Retinal pigment epithelial cell (primary cell): Measurements from ENCODE around the gene GNAO1.

Source experiments
- DNase-seq: peaks from one replicate; pipeline ENCODE4 v3.0.0-alpha.2; 2010; ENCODE audit warnings: low read depth
- H3K4me3 ChIP-seq: 2 replicates; pipeline ENCODE4 v1.5.1; 2011; ENCODE audit warnings: mild to moderate bottlenecking, low read length, control low read depth, moderate library complexity
- TF ChIP-seq, protein P1 (sequence below): conservative IDR thresholded peaks from 2 replicates; pipeline ENCODE4 v1.5.1; 2011; ENCODE audit warnings: low read depth, low read length, control low read depth, inconsistent platforms

GNAO1 gene

DNA sequence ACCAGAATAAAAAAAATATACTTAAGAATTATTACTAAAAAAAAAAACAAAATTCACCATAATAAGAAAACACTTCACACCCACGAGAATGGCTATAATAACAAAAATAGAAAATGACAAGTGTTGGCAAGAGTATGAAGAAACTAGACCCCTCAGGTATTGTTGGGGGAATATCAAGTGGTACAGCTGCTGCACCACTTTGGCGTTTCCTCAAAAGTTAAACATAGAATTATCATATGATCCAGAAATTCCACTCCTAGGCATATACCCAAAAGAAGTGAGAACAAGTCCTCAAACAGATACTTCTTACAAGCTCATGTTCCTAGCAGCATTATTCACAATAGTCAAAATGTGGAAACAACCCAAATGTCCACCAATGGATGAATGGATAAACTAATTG, 207.8 kb downstream of the GNAO1 start:
- no peak for DNase-seq
- TF ChIP-seq, protein P1, sequence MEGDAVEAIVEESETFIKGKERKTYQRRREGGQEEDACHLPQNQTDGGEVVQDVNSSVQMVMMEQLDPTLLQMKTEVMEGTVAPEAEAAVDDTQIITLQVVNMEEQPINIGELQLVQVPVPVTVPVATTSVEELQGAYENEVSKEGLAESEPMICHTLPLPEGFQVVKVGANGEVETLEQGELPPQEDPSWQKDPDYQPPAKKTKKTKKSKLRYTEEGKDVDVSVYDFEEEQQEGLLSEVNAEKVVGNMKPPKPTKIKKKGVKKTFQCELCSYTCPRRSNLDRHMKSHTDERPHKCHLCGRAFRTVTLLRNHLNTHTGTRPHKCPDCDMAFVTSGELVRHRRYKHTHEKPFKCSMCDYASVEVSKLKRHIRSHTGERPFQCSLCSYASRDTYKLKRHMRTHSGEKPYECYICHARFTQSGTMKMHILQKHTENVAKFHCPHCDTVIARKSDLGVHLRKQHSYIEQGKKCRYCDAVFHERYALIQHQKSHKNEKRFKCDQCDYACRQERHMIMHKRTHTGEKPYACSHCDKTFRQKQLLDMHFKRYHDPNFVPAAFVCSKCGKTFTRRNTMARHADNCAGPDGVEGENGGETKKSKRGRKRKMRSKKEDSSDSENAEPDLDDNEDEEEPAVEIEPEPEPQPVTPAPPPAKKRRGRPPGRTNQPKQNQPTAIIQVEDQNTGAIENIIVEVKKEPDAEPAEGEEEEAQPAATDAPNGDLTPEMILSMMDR = no peak
- no peak overlapping the region for H3K4me3 ChIP-seq

DNA sequence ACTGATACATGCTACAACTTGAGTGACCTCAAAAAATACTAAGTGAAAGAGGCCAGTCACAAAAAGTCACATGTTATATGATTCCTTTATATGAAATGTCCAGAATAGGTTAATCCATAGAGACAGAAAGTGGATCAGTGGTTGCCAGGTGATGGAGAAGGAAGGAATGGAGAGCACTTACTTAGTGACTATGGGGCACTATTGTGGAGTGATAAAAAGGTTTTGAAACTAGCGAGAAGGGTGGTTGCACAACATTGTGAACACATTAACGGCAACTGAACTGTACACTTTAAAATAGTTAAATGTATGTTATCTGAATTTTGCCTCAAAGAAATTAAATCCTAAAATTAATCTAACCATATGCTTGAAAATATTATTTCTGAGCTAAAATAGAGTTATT, 208.2 kb downstream of the GNAO1 start:
- H3K4me3 ChIP-seq = no peak overlapping the region
- TF ChIP-seq, protein P1 = no peak
- no peak for DNase-seq

DNA sequence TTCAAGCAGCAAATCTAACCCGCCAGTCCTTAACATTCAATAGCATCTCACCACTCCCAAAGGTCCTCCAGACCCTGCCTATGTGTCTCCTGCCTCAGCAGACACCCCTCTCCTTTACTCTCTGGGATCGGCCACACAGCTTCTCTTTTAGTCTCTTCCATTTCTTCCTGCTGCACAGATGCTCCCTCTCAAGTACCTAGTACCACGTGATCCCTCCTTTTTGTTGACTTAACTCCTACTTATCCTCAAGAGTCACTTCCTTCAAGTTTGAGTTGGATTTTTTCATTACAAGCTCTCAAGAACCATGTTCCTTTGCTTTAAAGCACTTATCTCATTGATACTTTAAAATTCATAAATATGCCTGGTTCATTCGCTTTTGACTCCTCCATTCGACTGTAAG, 209.2 kb downstream of the GNAO1 start:
- no peak overlapping the region for H3K4me3 ChIP-seq
- TF ChIP-seq, protein P1 = no peak
- DNase-seq = no peak

DNA sequence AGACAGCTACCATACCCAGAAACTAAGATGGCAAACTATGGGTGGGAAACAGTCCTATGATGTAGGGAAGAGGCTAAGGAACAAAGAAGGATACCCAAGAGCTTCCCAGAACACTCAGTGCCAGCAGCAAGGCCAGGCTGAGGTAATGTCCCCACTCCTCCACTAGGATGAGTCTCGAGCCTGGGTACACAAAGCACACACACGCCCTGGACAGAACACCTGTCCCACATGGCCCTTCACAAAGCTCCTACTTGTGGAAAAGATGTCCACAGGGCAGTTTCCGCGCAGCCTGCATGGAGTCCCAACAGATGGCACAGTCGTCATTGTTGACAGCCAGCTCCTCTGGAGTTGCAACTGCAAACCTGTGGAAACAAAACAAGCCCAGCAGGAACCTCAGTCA, 210.2 kb downstream of the GNAO1 start:
- DNase-seq = no peak
- no peak overlapping the region for H3K4me3 ChIP-seq
- TF ChIP-seq, protein P1 = peak; percentile 30

DNA sequence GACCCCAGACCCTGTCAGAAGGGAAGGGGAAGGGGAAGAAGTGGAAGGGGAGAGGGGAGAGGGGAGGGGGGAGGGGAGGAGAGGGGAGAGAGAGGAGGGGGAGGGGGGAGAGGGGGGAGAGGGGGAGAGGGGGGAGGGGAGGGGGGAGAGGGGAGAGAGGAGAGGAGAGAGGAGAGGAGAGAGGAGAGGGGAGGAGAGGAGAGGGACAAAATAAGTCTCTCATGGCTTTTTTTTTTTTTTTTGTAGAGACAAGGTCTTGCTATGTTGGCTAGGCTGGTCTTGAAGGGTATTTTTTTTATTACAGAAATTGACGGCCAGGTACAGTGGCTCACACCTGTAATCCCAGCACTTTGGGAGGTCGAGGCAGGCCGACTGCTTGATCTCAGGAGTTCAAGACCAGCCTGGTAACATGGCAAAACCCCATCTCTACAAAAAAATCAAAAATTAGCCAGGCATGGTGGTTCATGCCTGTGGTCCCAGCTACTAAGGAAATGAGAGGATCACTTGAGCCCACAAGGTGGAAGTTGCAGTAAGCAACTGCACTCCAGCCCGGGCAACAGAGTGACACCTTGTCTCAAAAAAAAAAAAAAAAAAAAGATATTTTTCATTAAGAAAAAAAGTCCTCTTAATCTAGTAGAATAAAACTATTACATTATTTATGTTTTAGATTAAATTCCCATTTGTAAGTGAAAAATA, 214.8 kb downstream of the GNAO1 start:
- no peak overlapping the region for H3K4me3 ChIP-seq
- DNase-seq = no peak
- TF ChIP-seq, protein P1 = no peak
